Urinary bladder (tissue), 4 donors: Measurements from ENCODE around the gene PM20D2. TPM values are rescaled to one million over a fixed set of nuclear protein-coding genes. Genes with fewer than 3 reads are reported as not detected.

Experiments
- DNase-seq: peaks from one replicate; pipeline ENCODE4 v3.0.0-alpha.2; 2015; ENCODE audit errors: extremely low spot score
- H3K27ac ChIP-seq: one replicate; pipeline ENCODE4 v1.5.1; 2013; ENCODE audit warnings: low read depth, mild to moderate bottlenecking, moderate library complexity
- H3K36me3 ChIP-seq: one replicate; pipeline ENCODE4 v1.6.1; 2013; ENCODE audit warnings: mild to moderate bottlenecking, moderate library complexity; ENCODE audit not compliant: insufficient read depth
- H3K4me1 ChIP-seq: one replicate; pipeline ENCODE4 v1.6.1; 2013; ENCODE audit warnings: mild to moderate bottlenecking, moderate library complexity; ENCODE audit not compliant: insufficient read depth
- H3K4me3 ChIP-seq: one replicate; pipeline ENCODE4 v1.5.1; 2013; ENCODE audit warnings: low read depth, low read length
- WGBS: extraction: QIAGEN DNeasy Blood & Tissue Kit; methylation state at CpG from one replicate; pipeline ENCODE4 v1.1.7; 2013; 5-methylcytosine and 5-hydroxymethylcytosine counted together
- polyA plus RNA-seq: library from polyadenylated mRNA; stranded (reverse); fragments of 200-250 nt; gene quantifications from one replicate; pipeline ENCODE4 v1.2.3, GENCODE V29; 2013
- total RNA-seq: library from RNA; depleted of rRNA; stranded (reverse); fragments of >200 nt; gene quantifications from one replicate; pipeline ENCODE4 v1.2.3, GENCODE V29; 2014
- donor health status: healthy with polysubstance abuse.
- donor health status: healthy.

Gene PM20D2
- total and polyA plus RNA-seq, 2 donors: 16.1 to 31.3 TPM

DNA sequence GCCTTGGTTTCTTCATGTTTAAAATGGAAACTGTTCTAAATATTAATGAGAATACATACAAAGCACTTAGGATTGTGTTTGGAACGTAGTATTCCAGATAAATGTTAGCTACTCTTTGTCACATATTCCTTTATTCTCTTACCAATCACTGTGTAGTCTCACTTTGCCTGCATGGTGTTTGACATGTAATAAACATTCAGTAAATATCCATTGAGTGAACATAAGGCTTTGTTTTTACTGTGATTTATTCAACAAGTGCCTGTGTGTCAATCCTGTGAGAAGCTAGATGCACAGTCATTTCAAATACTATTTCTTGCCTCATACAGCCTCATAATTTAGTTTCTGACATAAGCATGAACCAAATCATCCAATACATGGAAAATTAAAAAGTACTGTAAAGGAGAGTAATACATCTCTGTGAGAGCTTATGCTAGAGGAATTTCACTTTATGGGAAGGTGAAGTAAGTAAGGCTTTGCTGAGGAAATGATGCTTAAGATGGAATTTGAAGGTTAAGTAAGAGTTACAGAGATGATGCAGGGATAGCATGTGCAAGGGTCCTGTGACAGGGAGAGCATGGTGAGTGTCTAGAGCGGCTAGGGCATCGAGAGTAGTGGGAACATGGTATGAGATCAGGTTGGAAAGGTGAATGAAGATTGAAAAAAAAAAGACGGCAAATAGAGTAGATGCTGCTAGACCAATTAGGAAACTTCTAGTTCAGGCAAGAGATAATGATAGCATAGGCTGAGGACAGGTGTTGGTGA, 14.7 kb downstream of the PM20D2 start:
- no peaks in the 10 kb centered on the region for H3K4me1 ChIP-seq
- H3K27ac ChIP-seq: no peak overlapping the region
- peaks cover 4% of the 10 kb centered on the region for H3K36me3 ChIP-seq
- no peak overlapping the region for H3K4me3 ChIP-seq
- WGBS: 94% methylated on average over 4 of the region's 4 CpGs
- no peak for DNase-seq

DNA sequence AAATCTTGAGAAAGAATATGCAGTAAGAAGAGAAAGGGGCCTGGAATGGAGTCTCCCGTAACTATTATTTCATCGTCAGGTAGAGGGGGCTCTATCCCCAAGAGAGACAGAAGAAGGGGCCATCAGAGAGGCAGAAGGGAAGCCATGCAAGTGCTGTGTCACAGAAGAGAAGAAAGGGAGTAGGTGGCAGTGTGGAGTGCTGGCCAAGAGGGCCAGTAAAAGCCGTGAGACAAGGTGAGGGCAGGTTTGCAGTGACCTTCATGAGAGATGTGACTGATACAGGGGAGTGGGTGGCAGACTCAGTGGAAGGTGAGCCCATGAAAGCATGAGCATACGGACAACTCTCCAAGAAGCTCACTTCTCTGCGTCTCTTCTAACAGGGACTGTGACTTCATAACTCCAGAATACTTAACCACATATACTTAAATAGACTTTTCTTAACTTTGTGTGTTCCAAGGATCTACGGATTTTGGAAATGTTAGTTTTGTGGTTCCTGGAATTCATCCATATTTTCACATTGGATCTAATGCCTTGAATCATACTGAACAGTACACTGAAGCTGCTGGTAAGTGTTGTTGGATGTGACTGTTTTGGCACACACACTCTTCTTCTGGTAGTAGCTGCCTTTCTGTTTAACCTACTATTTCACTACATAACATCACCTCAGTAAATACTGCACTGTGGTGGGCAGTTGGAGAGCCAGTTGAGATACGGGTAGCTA, 15.6 kb downstream of the PM20D2 start:
- 56% methylated on average over 7 of the region's 7 CpGs for WGBS
- H3K36me3 ChIP-seq: peaks cover 4% of the 10 kb centered on the region
- no peaks in the 10 kb centered on the region for H3K4me1 ChIP-seq
- no peak for DNase-seq
- no peak overlapping the region for H3K4me3 ChIP-seq
- H3K27ac ChIP-seq: peak overlapping the region; percentile 39

DNA sequence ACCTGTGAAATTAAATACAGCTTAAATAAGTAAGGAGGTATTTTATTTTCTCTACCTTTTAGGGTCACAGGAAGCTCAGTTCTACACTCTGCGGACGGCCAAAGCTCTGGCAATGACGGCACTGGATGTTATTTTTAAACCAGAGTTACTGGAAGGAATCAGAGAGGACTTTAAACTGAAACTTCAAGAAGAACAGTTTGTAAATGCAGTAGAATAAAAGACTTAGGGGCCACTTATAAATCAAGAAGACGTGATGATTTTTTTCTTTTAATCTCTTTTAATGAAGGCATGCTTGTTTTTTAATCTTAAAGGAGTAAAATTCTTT, 16.2 kb downstream of the PM20D2 start:
- Histone ChIP-seq H3K27ac (no peak overlapping the region), H3K4me3 (no peak overlapping the region), H3K36me3 (peaks cover 4% of the 10 kb centered on the region), H3K4me1 (no peaks in the 10 kb centered on the region)
- 50% methylated on average over 4 of the region's 4 CpGs for WGBS
- DNase-seq: no peak

DNA sequence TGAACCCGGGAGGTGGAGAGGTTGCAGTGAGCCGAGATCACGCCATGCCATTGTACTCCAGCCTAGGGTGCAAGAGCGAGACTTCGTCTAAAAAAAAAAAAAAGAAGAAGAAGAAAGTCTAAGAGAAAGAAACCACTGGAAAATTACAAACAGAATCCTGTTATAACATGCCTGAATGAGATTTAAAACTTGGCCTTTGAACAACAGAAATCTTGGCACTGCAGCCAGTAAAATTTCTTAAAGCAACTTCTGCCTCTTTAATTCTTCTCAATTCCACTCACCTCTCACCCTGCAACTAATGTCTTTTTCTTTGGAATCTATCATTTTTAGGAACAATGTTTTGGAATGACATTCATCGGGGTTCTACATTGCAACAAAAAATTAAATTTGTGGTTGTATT, 26.3 kb downstream of the PM20D2 start:
- H3K4me1 ChIP-seq: no peaks in the 10 kb centered on the region
- DNase-seq: no peak
- H3K27ac ChIP-seq: no peak overlapping the region
- H3K36me3 ChIP-seq: no peaks in the 10 kb centered on the region
- no peak overlapping the region for H3K4me3 ChIP-seq
- 49% methylated on average over 6 of the region's 6 CpGs for whole genome bisulfite sequencing

DNA sequence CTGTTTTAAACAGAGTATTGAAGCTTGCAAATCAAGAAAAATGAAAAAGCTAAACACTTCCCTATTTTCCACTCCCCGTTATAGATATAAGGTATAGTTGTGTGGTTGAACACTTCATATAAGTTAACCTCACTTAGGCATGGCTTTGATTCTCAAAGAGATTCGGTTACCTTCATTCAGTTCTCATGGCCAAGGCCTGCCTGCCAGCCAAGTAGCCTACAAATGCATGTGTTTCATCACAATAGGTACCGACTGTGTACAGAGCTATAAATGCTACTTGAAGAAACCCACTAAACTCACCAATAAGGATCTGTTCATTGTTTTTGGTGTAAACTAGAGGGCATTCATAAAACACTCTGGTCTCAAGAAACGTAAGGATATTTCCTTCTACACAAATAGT, 27.8 kb downstream of the PM20D2 start:
- no peak overlapping the region for H3K27ac ChIP-seq
- DNase-seq: no peak
- H3K4me3 ChIP-seq: no peak overlapping the region
- WGBS: 81% methylated on average over 4 of the region's 4 CpGs
- no peaks in the 10 kb centered on the region for H3K4me1 ChIP-seq
- H3K36me3 ChIP-seq: no peaks in the 10 kb centered on the region

DNA sequence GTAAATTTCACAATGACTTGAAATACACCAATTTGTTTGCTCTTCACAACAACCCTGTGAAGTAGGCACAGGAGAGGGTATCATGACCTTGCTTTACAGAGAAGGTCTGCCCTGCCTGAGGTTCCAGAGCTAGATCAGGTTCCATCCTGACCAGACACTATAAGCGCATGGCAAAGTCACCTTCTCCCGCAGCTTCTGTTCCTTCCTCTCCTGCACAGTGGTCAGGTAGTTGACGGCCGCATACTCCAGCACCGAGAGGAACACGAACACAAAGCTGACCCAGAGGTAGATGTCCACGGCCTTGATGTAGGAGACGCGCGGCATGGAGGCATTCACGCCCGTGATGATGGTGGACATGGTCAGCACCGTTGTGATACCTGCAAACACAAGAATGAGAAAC, 34.3 kb downstream of the PM20D2 start:
- Histone ChIP-seq H3K4me1 (no peaks in the 10 kb centered on the region), H3K4me3 (no peak overlapping the region), H3K36me3 (no peaks in the 10 kb centered on the region), H3K27ac (no peak overlapping the region)
- DNase-seq: no peak
- 95% methylated on average over 13 of the region's 13 CpGs for WGBS

DNA sequence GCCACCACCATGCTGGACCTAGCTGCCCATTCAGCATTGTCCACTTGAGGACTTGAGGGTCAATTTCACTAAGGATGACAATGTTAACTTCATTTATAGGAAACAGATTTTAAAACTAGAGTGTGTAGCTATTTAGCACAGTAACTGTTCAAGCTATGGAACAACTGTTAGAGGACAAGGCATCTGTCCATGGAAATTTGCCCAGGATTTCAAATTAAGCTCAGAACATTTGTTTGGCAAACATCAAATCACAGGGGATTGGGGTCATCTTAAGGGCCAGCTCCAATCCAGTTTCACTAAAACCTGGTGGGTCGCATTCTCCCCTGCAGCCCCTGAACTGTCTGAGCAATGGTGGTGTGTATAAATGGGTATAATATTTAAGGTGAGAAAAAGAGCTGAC, 35.1 kb downstream of the PM20D2 start:
- Histone ChIP-seq H3K36me3 (no peaks in the 10 kb centered on the region), H3K27ac (no peak overlapping the region), H3K4me3 (no peak overlapping the region), H3K4me1 (no peaks in the 10 kb centered on the region)
- DNase-seq: no peak
- WGBS: 75% methylated on average over 1 of the region's 1 CpG

DNA sequence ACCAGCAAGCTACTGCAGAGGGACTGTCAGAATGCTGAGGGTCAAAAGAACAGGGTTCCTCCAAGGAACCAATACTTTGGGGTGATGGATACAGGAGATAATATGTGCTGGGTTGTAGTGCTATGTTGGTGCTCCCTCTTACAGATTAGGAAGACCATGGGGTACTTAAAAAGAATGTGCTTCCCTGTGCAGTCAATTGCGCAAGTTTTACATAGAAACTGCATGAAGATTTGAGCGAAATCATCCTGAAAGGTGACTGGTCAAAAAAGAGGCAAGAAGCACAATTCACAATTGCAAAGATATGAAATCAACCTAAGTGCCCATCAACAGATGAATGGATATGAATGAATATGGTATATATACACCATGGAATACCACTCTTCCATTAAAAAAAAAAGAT, 37.4 kb downstream of the PM20D2 start:
- no peak overlapping the region for H3K4me3 ChIP-seq
- no peak overlapping the region for H3K27ac ChIP-seq
- no peaks in the 10 kb centered on the region for H3K4me1 ChIP-seq
- H3K36me3 ChIP-seq: no peaks in the 10 kb centered on the region
- WGBS: 47% methylated on average over 2 of the region's 2 CpGs
- no peak for DNase-seq

DNA sequence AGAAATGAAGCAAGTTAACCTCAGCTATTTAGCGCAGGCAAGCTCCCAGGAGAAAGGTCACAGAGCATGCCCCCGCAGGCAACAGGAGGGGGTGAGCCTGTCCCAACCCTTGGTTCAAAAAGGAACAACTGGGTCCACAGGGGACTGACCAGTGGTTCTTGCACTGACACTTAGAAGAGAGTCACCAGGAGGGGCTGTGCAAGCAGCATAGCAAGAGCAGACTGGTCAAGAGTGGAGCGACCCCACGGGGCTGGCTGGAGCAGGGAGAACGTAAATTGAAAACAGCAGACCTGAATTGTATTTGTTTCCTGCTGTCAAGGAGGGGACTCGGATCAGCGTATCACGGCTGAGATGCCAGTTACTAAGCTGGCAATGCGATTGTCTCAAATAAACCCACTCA, 38.5 kb downstream of the PM20D2 start:
- no peaks in the 10 kb centered on the region for H3K4me1 ChIP-seq
- no peak for DNase-seq

DNA sequence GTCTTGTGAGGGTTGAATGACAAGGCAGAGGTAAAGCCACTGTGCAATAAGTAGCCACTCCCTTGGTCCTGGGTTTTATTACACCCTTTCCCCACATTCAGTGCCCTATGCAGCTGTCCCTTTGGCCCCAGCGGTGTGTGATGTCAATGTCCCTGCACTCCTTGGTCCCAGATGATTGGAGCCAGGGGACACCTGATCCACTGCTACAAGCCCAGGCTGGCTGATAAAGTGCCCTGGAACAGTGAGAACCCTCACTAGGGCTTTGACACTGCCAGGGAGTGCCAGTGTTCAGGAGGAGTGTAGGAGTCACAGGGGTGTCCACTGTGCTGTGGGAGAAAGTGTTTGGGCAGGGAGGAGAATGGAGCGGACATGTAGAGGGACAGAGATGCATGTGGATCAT, 40.9 kb downstream of the PM20D2 start:
- H3K27ac ChIP-seq: no peak overlapping the region
- no peak for DNase-seq
- 90% methylated on average over 2 of the region's 2 CpGs for WGBS

More for the DNA sequence above, 38.5 kb downstream of the PM20D2 start:
- 52% methylated on average over 9 of the region's 9 CpGs for WGBS
- no peak overlapping the region for H3K27ac ChIP-seq
- H3K36me3 ChIP-seq: no peaks in the 10 kb centered on the region
- H3K4me3 ChIP-seq: no peak overlapping the region

DNA sequence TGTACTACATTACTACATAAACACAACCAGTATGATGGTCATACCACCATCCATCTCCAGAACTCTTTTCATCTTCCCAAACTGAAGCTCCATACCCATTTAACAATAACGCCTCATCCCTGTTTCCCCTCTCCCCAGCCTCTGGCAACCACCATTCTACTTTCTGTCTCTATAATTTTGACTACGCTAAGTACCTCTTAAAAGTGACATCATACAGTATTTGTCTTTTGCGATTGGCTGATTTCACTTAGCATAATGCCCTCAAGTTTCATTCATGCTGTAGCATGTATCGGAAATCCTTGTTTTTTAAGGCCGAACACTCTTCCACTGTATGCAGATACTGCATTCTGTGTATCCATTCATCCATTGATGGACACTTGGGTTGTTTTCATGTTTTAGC, 41.6 kb downstream of the PM20D2 start:
- Histone ChIP-seq H3K36me3 (no peaks in the 10 kb centered on the region), H3K4me1 (no peaks in the 10 kb centered on the region), H3K4me3 (no peak overlapping the region), H3K27ac (no peak overlapping the region)
- WGBS: 96% methylated on average over 5 of the region's 5 CpGs
- no peak for DNase-seq

More for the DNA sequence above, 40.9 kb downstream of the PM20D2 start:
- Histone ChIP-seq H3K4me1 (no peaks in the 10 kb centered on the region), H3K36me3 (no peaks in the 10 kb centered on the region), H3K4me3 (no peak overlapping the region)

DNA sequence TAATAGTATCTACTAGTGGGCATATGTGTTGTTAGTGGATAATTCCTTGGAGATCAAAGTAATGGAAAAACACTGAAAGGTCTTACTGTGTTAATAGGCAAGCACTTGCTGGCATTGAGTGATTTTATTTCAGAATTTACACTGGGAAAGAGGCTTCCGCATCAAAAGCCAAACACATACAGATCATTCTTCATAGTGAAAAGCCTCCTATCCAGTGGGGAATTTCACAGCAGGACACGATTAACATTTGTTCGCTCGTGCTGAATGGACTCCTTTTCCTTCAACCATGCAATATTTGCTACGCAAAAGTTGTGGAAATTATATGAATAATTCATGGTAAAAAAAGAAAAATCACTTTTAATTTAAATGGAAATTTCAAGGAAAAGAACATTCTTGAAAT, 44.9 kb downstream of the PM20D2 start:
- Histone ChIP-seq H3K27ac (no peak overlapping the region), H3K4me1 (no peaks in the 10 kb centered on the region), H3K36me3 (no peaks in the 10 kb centered on the region), H3K4me3 (no peak overlapping the region)
- WGBS: 77% methylated on average over 5 of the region's 5 CpGs
- no peak for DNase-seq

DNA sequence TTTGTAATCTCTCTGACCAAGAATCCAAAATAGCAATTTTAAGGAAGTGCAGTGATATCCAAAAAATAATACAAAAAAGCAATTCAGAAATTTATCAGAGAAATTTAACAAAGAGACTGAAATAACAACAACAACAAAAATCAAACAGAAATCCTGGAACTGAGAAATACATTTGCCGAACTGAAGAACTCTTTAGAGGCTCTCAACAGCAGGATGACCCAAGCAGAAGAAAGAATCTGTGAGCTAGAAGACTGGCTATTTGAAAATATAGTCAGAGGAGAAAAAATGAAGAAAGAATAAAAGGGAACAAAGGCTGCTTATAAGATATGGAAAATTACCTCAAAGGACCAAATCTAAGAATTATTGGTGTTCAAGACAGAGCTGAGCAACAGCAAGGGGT, 48.7 kb downstream of the PM20D2 start:
- Histone ChIP-seq H3K36me3 (no peaks in the 10 kb centered on the region), H3K4me3 (no peak overlapping the region), H3K27ac (no peak overlapping the region), H3K4me1 (no peaks in the 10 kb centered on the region)
- no peak for DNase-seq
- WGBS: 93% methylated on average over 1 of the region's 1 CpG

DNA sequence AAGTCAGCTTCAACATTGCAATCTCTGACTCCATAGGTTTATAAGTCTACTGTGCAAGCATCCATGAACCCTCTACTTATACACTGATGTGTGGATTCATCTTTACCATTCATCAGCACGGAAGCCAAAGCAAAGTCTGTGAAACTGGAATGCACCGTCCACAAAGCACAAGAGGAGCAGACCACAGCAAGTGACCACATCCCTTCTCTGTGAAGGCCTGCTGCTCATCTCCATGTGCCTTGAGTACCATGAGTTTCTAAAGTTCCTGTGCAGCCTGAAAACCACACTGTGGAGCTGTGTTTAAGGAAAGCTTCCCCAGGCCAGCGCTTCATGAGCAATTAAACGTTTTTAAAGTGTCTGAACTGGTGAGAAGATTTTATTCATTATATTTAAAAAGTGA, 51.3 kb downstream of the PM20D2 start:
- DNase-seq: no peak
- H3K4me1 ChIP-seq: no peaks in the 10 kb centered on the region
- 88% methylated on average over 4 of the region's 4 CpGs for WGBS

More for the DNA sequence above, 51.3 kb downstream of the PM20D2 start:
- Histone ChIP-seq H3K4me3 (no peak overlapping the region), H3K36me3 (no peaks in the 10 kb centered on the region), H3K27ac (no peak overlapping the region)
